ENCODE measurements around the gene SLC10A7. TPM values are rescaled to one million over a fixed set of nuclear protein-coding genes. Genes with fewer than 3 reads are reported as not detected.

SLC10A7 gene
- total and polyA plus RNA-seq, 2 of the 13 experiments (the other 11 are each of a cell fraction or from before 2014, with no cell fraction given) = 18.5 to 18.8 TPM

- H3K36me3 ChIP-seq (replicated peaks in 1 of 2; ENCODE audit: control insufficient read depth in 1 of 2, insufficient read depth in 2 of 2, low read length in 2 of 2) = no peaks in the 10 kb centered on the region
- BruUV-seq (replicated peaks) = no TSS peak
- no peak overlapping the region for H3K27ac ChIP-seq (ENCODE audit: extremely low read length, insufficient read depth, low read length)
- ATAC-seq = no peak
- ChIA-PET POLR2A (no interaction called here), CTCF (ENCODE audit: low intra/inter-chr PET ratio, low total read pairs) (no interaction called here)
- 98% methylated on average over 2 of the region's 2 CpGs for WGBS (ENCODE audit: low lambda C conversion rate)
- no peaks in the 10 kb centered on the region for H3K4me1 ChIP-seq (ENCODE audit: insufficient read depth, low read length)
- H3K4me2 ChIP-seq (ENCODE audit: low read depth, low read length) = no peak overlapping the region
- no peaks in the 10 kb centered on the region for H3K9me3 ChIP-seq (ENCODE audit: low read length)
- no peak overlapping the region for H3K9ac ChIP-seq (ENCODE audit: insufficient read depth, low read depth, low read length)
- no peak overlapping the region for H2AFZ ChIP-seq (ENCODE audit: low read length)
- H3K79me2 ChIP-seq (ENCODE audit: insufficient read depth, low read length) = no peaks in the 10 kb centered on the region
- FAIRE-seq = no peak
- no peak overlapping the region for H3K4me3 ChIP-seq (replicated peaks in 1 of 3; ENCODE audit: insufficient read depth in 1 of 3, low read depth in 2 of 3, low read length in 3 of 3)
- TF ChIP-seq NFE2L2 (IDR thresholded peaks at IDR 0.05; ENCODE audit: low read length) (peak; percentile 54; the same call in 1 of the 2 replicates), MAFK (conservative IDR thresholded peaks at IDR 0.05 in 1 of 2, IDR thresholded peaks at IDR 0.05 in 1 of 2; ENCODE audit: low read length in 2 of 2) (0 out of 4 replicates have a peak, but pooled peaks of 1 of the 2 experiments have one; percentile 14), NAIF1 (CRISPR knock-in tag; IDR thresholded peaks at IDR 0.05; ENCODE audit: borderline replicate concordance) (no peak), ZNF275 (CRISPR knock-in tag; IDR thresholded peaks at IDR 0.05; ENCODE audit: borderline replicate concordance) (no peak), CREM (IDR thresholded peaks at IDR 0.05) (no peak), CREM (CRISPR knock-in tag; IDR thresholded peaks at IDR 0.05) (no peak)
- in situ Hi-C loops (cut with HindIII; ENCODE audit: extremely low pct_ligation_motif_present, low pct_unique_long_range_greater_than_20kb) (no loop called here), intact Hi-C loops (cut with micrococcal nuclease; ENCODE audit: unreplicated experiment) (no loop called here)
- DNase-seq (ENCODE audit: low spot score) = no peak
- H3K27me3 ChIP-seq (ENCODE audit: control insufficient read depth in 1 of 2, insufficient read depth in 2 of 2, low read length in 2 of 2) = no peaks in the 10 kb centered on the region
- no peaks in the 10 kb centered on the region for H4K20me1 ChIP-seq (ENCODE audit: insufficient read depth, low read length)
Observed at GRCh38 chr4:146432065-146432464, 89.7 kb downstream of the SLC10A7 start.

GRCh38 chr4:146428298-146428697, 93.4 kb downstream of the SLC10A7 start:
- H3K4me2 ChIP-seq (ENCODE audit: low read depth, low read length) = no peak overlapping the region
- intact Hi-C loops (cut with micrococcal nuclease; ENCODE audit: unreplicated experiment) = no loop called here
- H3K4me1 ChIP-seq (ENCODE audit: insufficient read depth, low read length) = no peaks in the 10 kb centered on the region
- no peaks in the 10 kb centered on the region for H4K20me1 ChIP-seq (ENCODE audit: insufficient read depth, low read length)
- DNase-seq (ENCODE audit: low spot score) (no peak), FAIRE-seq (no peak), ATAC-seq (no peak)
- H2AFZ ChIP-seq (ENCODE audit: low read length) = no peak overlapping the region
- H3K27me3 ChIP-seq (ENCODE audit: control insufficient read depth in 1 of 2, insufficient read depth in 2 of 2, low read length in 2 of 2) = no peaks in the 10 kb centered on the region
- no TSS peak for BruUV-seq (replicated peaks)
- in situ Hi-C loops (cut with HindIII; ENCODE audit: extremely low pct_ligation_motif_present, low pct_unique_long_range_greater_than_20kb) = no loop called here
- H3K79me2 ChIP-seq (ENCODE audit: insufficient read depth, low read length) = no peaks in the 10 kb centered on the region
- no peaks in the 10 kb centered on the region for H3K9me3 ChIP-seq (ENCODE audit: low read length)
- no peak overlapping the region for H3K27ac ChIP-seq (ENCODE audit: extremely low read length, insufficient read depth, low read length)
- ChIA-PET POLR2A (no interaction called here), CTCF (ENCODE audit: low intra/inter-chr PET ratio, low total read pairs) (no interaction called here)
- no peak overlapping the region for H3K4me3 ChIP-seq (replicated peaks in 1 of 3; ENCODE audit: insufficient read depth in 1 of 3, low read depth in 2 of 3, low read length in 3 of 3)
- WGBS (ENCODE audit: low lambda C conversion rate) = 94% methylated on average over 1 of the region's 1 CpG
- H3K9ac ChIP-seq (ENCODE audit: insufficient read depth, low read depth, low read length) = no peak overlapping the region
- H3K36me3 ChIP-seq (replicated peaks in 1 of 2; ENCODE audit: control insufficient read depth in 1 of 2, insufficient read depth in 2 of 2, low read length in 2 of 2) = no peaks in the 10 kb centered on the region
- TF ChIP-seq TRIM24 (CRISPR knock-in tag; IDR thresholded peaks at IDR 0.05) (no peak), PAXIP1 (CRISPR knock-in tag; conservative IDR thresholded peaks at IDR 0.05) (no peak), RARA (CRISPR knock-in tag; IDR thresholded peaks at IDR 0.05) (no peak), ZNF501 (CRISPR knock-in tag; IDR thresholded peaks at IDR 0.05) (no peak), RCOR2 (CRISPR knock-in tag; IDR thresholded peaks at IDR 0.05) (no peak), ZNF549 (CRISPR knock-in tag; IDR thresholded peaks at IDR 0.05) (no peak), NFE2 (CRISPR knock-in tag; IDR thresholded peaks at IDR 0.05) (no peak), SMC3 (IDR thresholded peaks at IDR 0.05; ENCODE audit: low read length) (no peak), KLF9 (CRISPR knock-in tag; IDR thresholded peaks at IDR 0.05; ENCODE audit: low read depth) (no peak), STAT5B (CRISPR knock-in tag; IDR thresholded peaks at IDR 0.05) (no peak), ZNF607 (CRISPR knock-in tag; IDR thresholded peaks at IDR 0.05; ENCODE audit: borderline replicate concordance) (no peak), ZNF253 (CRISPR knock-in tag; IDR thresholded peaks at IDR 0.05; ENCODE audit: borderline replicate concordance) (no peak)

Measured in HepG2 (cell line).